MCF 10A (cell line): ENCODE results near the gene CHST11. TPM values are rescaled to one million over a fixed set of nuclear protein-coding genes. Genes with fewer than 3 reads are reported as not detected.

Experiments
- BruUV-seq: library from RNA; stranded (reverse); fragments of 400-500 nt; replicated peaks from 2 replicates; lab custom pipeline; 2021; lab: Mats Ljungman, UMichigan
- CTCF ChIA-PET: fragments of 300-600 bp; sonication (Branson Sonifier 250); formaldehyde crosslinking; extraction: SDS; loops from one replicate; lab custom pipeline; 2021; ENCODE audit warnings: antibody characterized with exemption, inconsistent platforms; lab: Yijun Ruan, JAX
- POLR2A ChIA-PET: fragments of 300-600, 350-650 bp; sonication (Branson Sonifier 250); formaldehyde crosslinking; extraction: SDS; loops from one replicate; lab custom pipeline; 2020; ENCODE audit warnings: antibody characterized with exemption, inconsistent platforms; lab: Yijun Ruan, JAX
- DNase-seq: peaks from one replicate; pipeline ENCODE4 v3.0.0-alpha.2; 2018; ENCODE audit not compliant: unreplicated experiment
- H3K27ac Mint-ChIP-seq: one replicate; pipeline ENCODE4 v1.8.0; 2022; ENCODE audit warnings: mild to moderate bottlenecking, low read depth, mixed read lengths; ENCODE audit not compliant: unreplicated experiment
- H3K27me3 Mint-ChIP-seq: one replicate; pipeline ENCODE4 v1.8.0; 2022; ENCODE audit warnings: mixed read lengths; ENCODE audit not compliant: insufficient read depth, unreplicated experiment
- H3K36me3 Mint-ChIP-seq: one replicate; pipeline ENCODE4 v1.8.0; 2022; ENCODE audit warnings: mild to moderate bottlenecking, moderate library complexity, mixed read lengths; ENCODE audit not compliant: insufficient read depth, unreplicated experiment
- H3K4me1 Mint-ChIP-seq: one replicate; pipeline ENCODE4 v1.8.0; 2022; ENCODE audit warnings: mixed read lengths; ENCODE audit not compliant: insufficient read depth, unreplicated experiment
- H3K4me3 Mint-ChIP-seq: one replicate; pipeline ENCODE4 v1.8.0; 2022; ENCODE audit warnings: mild to moderate bottlenecking, moderate library complexity, mixed read lengths; ENCODE audit not compliant: unreplicated experiment
- H3K9me3 Mint-ChIP-seq: one replicate; pipeline ENCODE4 v1.8.0; 2022; ENCODE audit warnings: mixed read lengths; ENCODE audit not compliant: unreplicated experiment
- CTCF ChIP-seq: fragments of 200-600 bp; IDR thresholded peaks from one replicate; pipeline ENCODE4 v1.8.0; 2022; ENCODE audit warnings: antibody characterized with exemption, mild to moderate bottlenecking; ENCODE audit not compliant: unreplicated experiment
- intact Hi-C: fragments of 100-400 bp; cut with micrococcal nuclease; formaldehyde crosslinking; loops from 2 replicates; pipeline ENCODE4 v1.14.1; 2022
- total RNA-seq: library from RNA; stranded (reverse); gene quantifications from 2 replicates; pipeline ENCODE4 v1.2.3, GENCODE V29; 2022

CHST11 gene
- total RNA-seq, 1 experiment from 2014 or later = 5.3 TPM

- POLR2A ChIA-PET = no interaction called here
These were observed 238.0 kb downstream of the CHST11 start for GRCh38 chr12:104694711-104695110.

GRCh38 chr12:104695453-104696148 lies 238.9 kb downstream of the CHST11 start:
- Mint-ChIP-seq H3K27ac (no peak overlapping the region), H3K9me3 (no peaks in the 10 kb centered on the region), H3K36me3 (no peaks in the 10 kb centered on the region), H3K4me1 (no peaks in the 10 kb centered on the region), H3K4me3 (no peak overlapping the region), H3K27me3 (no peaks in the 10 kb centered on the region)
- TF ChIP-seq CTCF = no peak
- no peak for DNase-seq
- ChIA-PET POLR2A (no interaction called here), CTCF (interaction anchor here (1.3 kb wide), 1 partner anchor 9 kb away, joined by 3 read pairs; no protein-coding TSS in a partner anchor)
- intact Hi-C loops = loop anchor here (5.0 kb wide), 1 partner anchor 313 kb away; no protein-coding TSS in a partner anchor
- no TSS peak for BruUV-seq

More at GRCh38 chr12:104694711-104695110, 238.0 kb downstream of the CHST11 start:
- no TSS peak for BruUV-seq
- Mint-ChIP-seq H3K27ac (no peak overlapping the region), H3K36me3 (no peaks in the 10 kb centered on the region), H3K27me3 (no peaks in the 10 kb centered on the region), H3K4me1 (no peaks in the 10 kb centered on the region), H3K9me3 (no peaks in the 10 kb centered on the region), H3K4me3 (no peak overlapping the region)
- DNase-seq = no peak
- CTCF ChIA-PET = interaction anchor here (1.3 kb wide), 1 partner anchor 10 kb away, joined by 3 read pairs; no protein-coding TSS in a partner anchor
- TF ChIP-seq CTCF = no peak
- intact Hi-C loops = loop anchor here (5.0 kb wide), 1 partner anchor 312 kb away; no protein-coding TSS in a partner anchor

GRCh38 chr12:104697186-104697585 lies 240.4 kb downstream of the CHST11 start:
- DNase-seq = no peak
- Mint-ChIP-seq H3K4me1 (no peaks in the 10 kb centered on the region), H3K9me3 (no peaks in the 10 kb centered on the region), H3K4me3 (no peak overlapping the region), H3K27me3 (no peaks in the 10 kb centered on the region), H3K27ac (no peak overlapping the region), H3K36me3 (no peaks in the 10 kb centered on the region)
- intact Hi-C loops = loop anchor here (5.0 kb wide), 1 partner anchor 315 kb away; no protein-coding TSS in a partner anchor
- BruUV-seq = no TSS peak
- ChIA-PET CTCF (interaction anchor here (0.5 kb wide), 2 partner anchors 114 to 382 kb away, joined by 3 read pairs; no protein-coding TSS in a partner anchor), POLR2A (no interaction called here)
- TF ChIP-seq CTCF = no peak

GRCh38 chr12:104698871-104699270 lies 242.1 kb downstream of the CHST11 start:
- H3K9me3 Mint-ChIP-seq = no peaks in the 10 kb centered on the region
- no peak overlapping the region for H3K27ac Mint-ChIP-seq
- H3K36me3 Mint-ChIP-seq = no peaks in the 10 kb centered on the region
- CTCF ChIA-PET = interaction anchor here (0.5 to 1.3 kb wide), 6 partner anchors 11 to 317 kb away, joined by 3 read pairs; no protein-coding TSS in a partner anchor
- H3K4me1 Mint-ChIP-seq = no peaks in the 10 kb centered on the region
- BruUV-seq = no TSS peak
- DNase-seq = no peak
- POLR2A ChIA-PET = no interaction called here
- H3K4me3 Mint-ChIP-seq = no peak overlapping the region
- H3K27me3 Mint-ChIP-seq = no peaks in the 10 kb centered on the region
- intact Hi-C loops = loop anchor here (5.0 kb wide), 1 partner anchor 317 kb away; no protein-coding TSS in a partner anchor
- TF ChIP-seq CTCF = no peak
